Measurements from ENCODE around the gene RNF169.

- TF ChIP-seq, protein P1, sequence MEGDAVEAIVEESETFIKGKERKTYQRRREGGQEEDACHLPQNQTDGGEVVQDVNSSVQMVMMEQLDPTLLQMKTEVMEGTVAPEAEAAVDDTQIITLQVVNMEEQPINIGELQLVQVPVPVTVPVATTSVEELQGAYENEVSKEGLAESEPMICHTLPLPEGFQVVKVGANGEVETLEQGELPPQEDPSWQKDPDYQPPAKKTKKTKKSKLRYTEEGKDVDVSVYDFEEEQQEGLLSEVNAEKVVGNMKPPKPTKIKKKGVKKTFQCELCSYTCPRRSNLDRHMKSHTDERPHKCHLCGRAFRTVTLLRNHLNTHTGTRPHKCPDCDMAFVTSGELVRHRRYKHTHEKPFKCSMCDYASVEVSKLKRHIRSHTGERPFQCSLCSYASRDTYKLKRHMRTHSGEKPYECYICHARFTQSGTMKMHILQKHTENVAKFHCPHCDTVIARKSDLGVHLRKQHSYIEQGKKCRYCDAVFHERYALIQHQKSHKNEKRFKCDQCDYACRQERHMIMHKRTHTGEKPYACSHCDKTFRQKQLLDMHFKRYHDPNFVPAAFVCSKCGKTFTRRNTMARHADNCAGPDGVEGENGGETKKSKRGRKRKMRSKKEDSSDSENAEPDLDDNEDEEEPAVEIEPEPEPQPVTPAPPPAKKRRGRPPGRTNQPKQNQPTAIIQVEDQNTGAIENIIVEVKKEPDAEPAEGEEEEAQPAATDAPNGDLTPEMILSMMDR (IDR thresholded peaks at IDR 0.05): no peak
- TF ChIP-seq POLR2AphosphoS5 (IDR thresholded peaks at IDR 0.05): no peak
Measured at GRCh38 chr11:74806267-74806666, 57.6 kb downstream of the RNF169 start.

Measured in suprapubic skin (tissue), 3 donors.